Upper lobe of right lung (tissue), 1 donor: ENCODE data around the gene LUC7L2. TPM values are rescaled to one million over a fixed set of nuclear protein-coding genes. Genes with fewer than 3 reads are reported as not detected.
A peak's percentile ranks its signal among the peaks of the same experiment; 100 is the strongest.
"Not testable (repeated sequence)": the region's sequence is repeated elsewhere in the genome, so short reads cannot be mapped to it uniquely, and the experiment has no call there.

Experiments
- ATAC-seq: fragments of 200-7000 bp; cut with Tn5 transposase; one replicate; pipeline ENCODE4 v1.9.1; 2020; ENCODE audit warnings: mild to moderate bottlenecking, moderate library complexity
- DNase-seq: peaks from one replicate; pipeline ENCODE4 v3.0.0-alpha.2; 2020
- H3K27ac ChIP-seq: fragments of 200-600 bp; one replicate; pipeline ENCODE4 v1.8.0; 2022
- H3K27me3 ChIP-seq: fragments of 200-600 bp; one replicate; pipeline ENCODE4 v1.8.0; 2022; ENCODE audit warnings: mild to moderate bottlenecking
- H3K36me3 ChIP-seq: fragments of 200-600 bp; one replicate; pipeline ENCODE4 v1.8.0; 2022
- H3K4me1 ChIP-seq: fragments of 200-600 bp; one replicate; pipeline ENCODE4 v1.8.0; 2022
- H3K4me3 ChIP-seq: fragments of 200-600 bp; one replicate; pipeline ENCODE4 v1.8.0; 2022; ENCODE audit warnings: mild to moderate bottlenecking
- H3K9me3 ChIP-seq: fragments of 200-600 bp; one replicate; pipeline ENCODE4 v1.8.0; 2022
- CTCF ChIP-seq: fragments of 200-600 bp; IDR thresholded peaks from one replicate; pipeline ENCODE4 v1.8.0; 2022; ENCODE audit warnings: antibody characterized with exemption
- intact Hi-C: fragments of 100-400 bp; cut with DNase I; formaldehyde crosslinking; loops from one replicate; pipeline ENCODE4 v1.11.0; 2022
- total RNA-seq: library from RNA; stranded (reverse); fragmentation: NEBNext Ultra II Directional; extraction: Animal tissue kit (Norgen Biotek cat#: 25700); gene quantifications from one replicate; pipeline ENCODE4 v1.2.1, GENCODE V29; 2021
- donor health status: DM: no; HTN: yes; CAD: no; lungs with severe emphysema.

The LUC7L2 gene
- total RNA-seq, 1 donor from 2014 or later: 79.5 TPM

GRCh38 chr7:139453673-139454321 is 94.1 kb downstream of the LUC7L2 start:
- H3K4me1 ChIP-seq: no peaks in the 10 kb centered on the region
- H3K36me3 ChIP-seq: no peaks in the 10 kb centered on the region
- H3K4me3 ChIP-seq: no peak overlapping the region
- no peaks in the 10 kb centered on the region for H3K27me3 ChIP-seq
- intact Hi-C loops: no loop called here
- no peaks in the 10 kb centered on the region for H3K9me3 ChIP-seq
- ATAC-seq (peak; percentile 49), DNase-seq (no peak)
- TF ChIP-seq CTCF: no peak
- no peak overlapping the region for H3K27ac ChIP-seq

- H3K4me3 ChIP-seq: no peak overlapping the region
- H3K9me3 ChIP-seq: no peaks in the 10 kb centered on the region
- TF ChIP-seq CTCF: no peak
- no peaks in the 10 kb centered on the region for H3K36me3 ChIP-seq
- no peaks in the 10 kb centered on the region for H3K27me3 ChIP-seq
- H3K27ac ChIP-seq: no peak overlapping the region
- DNase-seq (no peak), ATAC-seq (no peak)
- H3K4me1 ChIP-seq: no peaks in the 10 kb centered on the region
- intact Hi-C loops: no loop called here
Measured at GRCh38 chr7:139455789-139456188, 96.1 kb downstream of the LUC7L2 start.

- TF ChIP-seq CTCF: no peak
- Histone ChIP-seq H3K27ac (no peak overlapping the region), H3K4me1 (no peaks in the 10 kb centered on the region), H3K27me3 (no peaks in the 10 kb centered on the region), H3K4me3 (no peak overlapping the region), H3K9me3 (no peaks in the 10 kb centered on the region), H3K36me3 (no peaks in the 10 kb centered on the region)
- ATAC-seq (no peak), DNase-seq (no peak)
- intact Hi-C loops: no loop called here
Measured at GRCh38 chr7:139456511-139456910, 96.8 kb downstream of the LUC7L2 start.

- ATAC-seq (peak; percentile 78), DNase-seq (no peak)
- H3K36me3 ChIP-seq: no peaks in the 10 kb centered on the region
- H3K4me1 ChIP-seq: no peaks in the 10 kb centered on the region
- no peak for TF ChIP-seq CTCF
- no peaks in the 10 kb centered on the region for H3K27me3 ChIP-seq
- H3K27ac ChIP-seq: no peak overlapping the region
- intact Hi-C loops: no loop called here
- H3K4me3 ChIP-seq: no peak overlapping the region
- no peaks in the 10 kb centered on the region for H3K9me3 ChIP-seq
Measured at GRCh38 chr7:139457153-139457946, 97.7 kb downstream of the LUC7L2 start.

GRCh38 chr7:139463421-139463820 is 103.7 kb downstream of the LUC7L2 start:
- H3K4me3 ChIP-seq, DNase-seq, H3K36me3 ChIP-seq, ATAC-seq, intact Hi-C loops, H3K27me3 ChIP-seq, H3K4me1 ChIP-seq, H3K9me3 ChIP-seq, H3K27ac ChIP-seq: not testable (repeated sequence)

- H3K4me1 ChIP-seq, H3K36me3 ChIP-seq, H3K27ac ChIP-seq, H3K27me3 ChIP-seq, DNase-seq, H3K4me3 ChIP-seq, intact Hi-C loops, H3K9me3 ChIP-seq, ATAC-seq: not testable (repeated sequence)
Measured at GRCh38 chr7:139464511-139464910, 104.8 kb downstream of the LUC7L2 start.

GRCh38 chr7:139465072-139465471 is 105.4 kb downstream of the LUC7L2 start:
- intact Hi-C loops, H3K9me3 ChIP-seq, H3K27me3 ChIP-seq, H3K27ac ChIP-seq, H3K4me1 ChIP-seq, DNase-seq, H3K36me3 ChIP-seq, H3K4me3 ChIP-seq, ATAC-seq: not testable (repeated sequence)

- intact Hi-C loops, H3K4me1 ChIP-seq, H3K4me3 ChIP-seq, H3K9me3 ChIP-seq, ATAC-seq, H3K36me3 ChIP-seq, DNase-seq, H3K27me3 ChIP-seq: not testable (repeated sequence)
- peak overlapping the region; percentile 14 for H3K27ac ChIP-seq
Measured at GRCh38 chr7:139467729-139468128, 108.0 kb downstream of the LUC7L2 start.

- H3K27ac ChIP-seq, intact Hi-C loops, ATAC-seq, H3K36me3 ChIP-seq, H3K9me3 ChIP-seq, H3K4me1 ChIP-seq, H3K27me3 ChIP-seq, H3K4me3 ChIP-seq, DNase-seq: not testable (repeated sequence)
Measured at GRCh38 chr7:139468281-139468680, 108.6 kb downstream of the LUC7L2 start.
